ENCODE data around the gene TMEM217. TPM values are rescaled to one million over a fixed set of nuclear protein-coding genes. Genes with fewer than 3 reads are reported as not detected.

TMEM217 gene
- total and polyA plus RNA-seq, 7 donors, result 0.55 to 5.3 (median 0.80) TPM; not detected in 1

GRCh38 chr6:37238381-37238780 is 19.6 kb downstream of the TMEM217 start:
- peaks cover 0 to 40% (median 24%) of the 10 kb centered on the region in 4 donors for H3K4me1 ChIP-seq
- TF ChIP-seq CTCF (IDR thresholded peaks at IDR 0.05) (no peak), EP300 (IDR thresholded peaks at IDR 0.05) (no peak), POLR2AphosphoS5 (IDR thresholded peaks at IDR 0.05) (no peak), POLR2A (IDR thresholded peaks at IDR 0.05) (no peak)
- no peaks in the 10 kb centered on the region for H3K27me3 ChIP-seq
- 78 to 80% methylated on average over 1 of the region's 1 CpG for WGBS, 2 donors
- intact Hi-C loops (cut with DNase I), result no loop called here
- H3K9me3 ChIP-seq, result no peaks in the 10 kb centered on the region
- peak overlapping the region in 1 of 4 donors; percentile 81 for H3K27ac ChIP-seq
- DNase-seq, result no peak
- no peaks in the 10 kb centered on the region for H3K36me3 ChIP-seq
- H3K4me3 ChIP-seq, result no peak overlapping the region

- DNase-seq, result no peak
- no peaks in the 10 kb centered on the region for H3K27me3 ChIP-seq
- intact Hi-C loops (cut with DNase I), result no loop called here
- no peak for TF ChIP-seq POLR2AphosphoS5 (IDR thresholded peaks at IDR 0.05)
- no peak for TF ChIP-seq POLR2A (IDR thresholded peaks at IDR 0.05)
- no peak for TF ChIP-seq CTCF (IDR thresholded peaks at IDR 0.05)
- TF ChIP-seq EP300 (IDR thresholded peaks at IDR 0.05), result no peak
- H3K9me3 ChIP-seq, result no peaks in the 10 kb centered on the region
- H3K4me1 ChIP-seq, result peaks cover 0 to 34% (median 21%) of the 10 kb centered on the region in 4 donors
- H3K36me3 ChIP-seq, result no peaks in the 10 kb centered on the region
- no peak overlapping the region for H3K4me3 ChIP-seq
- no peak overlapping the region for H3K27ac ChIP-seq
These were observed 20.2 kb downstream of the TMEM217 start for GRCh38 chr6:37237789-37238188.

- WGBS, 2 donors, result 90 to 92% methylated on average over 2 of the region's 2 CpGs
- no peaks in the 10 kb centered on the region for H3K36me3 ChIP-seq
- no peak overlapping the region for H3K4me3 ChIP-seq
- no peak for DNase-seq
- no peak overlapping the region for H3K27ac ChIP-seq
- TF ChIP-seq POLR2A (IDR thresholded peaks at IDR 0.05) (no peak), EP300 (IDR thresholded peaks at IDR 0.05) (no peak), CTCF (IDR thresholded peaks at IDR 0.05) (no peak), POLR2AphosphoS5 (IDR thresholded peaks at IDR 0.05) (no peak)
- H3K27me3 ChIP-seq, result no peaks in the 10 kb centered on the region
- intact Hi-C loops (cut with DNase I), result no loop called here
- no peaks in the 10 kb centered on the region for H3K9me3 ChIP-seq
- peaks cover 0 to 25% (median 15%) of the 10 kb centered on the region in 4 donors for H3K4me1 ChIP-seq
These were observed 21.0 kb downstream of the TMEM217 start for GRCh38 chr6:37236921-37237320.

- DNase-seq, result no peak
- H3K9me3 ChIP-seq, result no peaks in the 10 kb centered on the region
- 83 to 92% methylated on average over 7 of the region's 7 CpGs for WGBS, 2 donors
- H3K36me3 ChIP-seq, result no peaks in the 10 kb centered on the region
- no peak for TF ChIP-seq POLR2AphosphoS5 (IDR thresholded peaks at IDR 0.05)
- no peak for TF ChIP-seq CTCF (IDR thresholded peaks at IDR 0.05)
- TF ChIP-seq EP300 (IDR thresholded peaks at IDR 0.05), result no peak
- no peak overlapping the region for H3K4me3 ChIP-seq
- no peak overlapping the region for H3K27ac ChIP-seq
- H3K27me3 ChIP-seq, result no peaks in the 10 kb centered on the region
- intact Hi-C loops (cut with DNase I), result no loop called here
- H3K4me1 ChIP-seq, result peaks cover 0 to 4% (median 0%) of the 10 kb centered on the region in 4 donors
These were observed 24.4 kb downstream of the TMEM217 start for GRCh38 chr6:37233541-37233940.

- Histone ChIP-seq H3K27me3 (no peaks in the 10 kb centered on the region), H3K4me3 (no peak overlapping the region), H3K27ac (no peak overlapping the region), H3K36me3 (no peaks in the 10 kb centered on the region), H3K9me3 (no peaks in the 10 kb centered on the region), H3K4me1 (no peaks in the 10 kb centered on the region)
- WGBS, 2 donors, result 87% methylated on average over 5 of the region's 5 CpGs
- intact Hi-C loops (cut with DNase I), result no loop called here
- no peak for TF ChIP-seq CTCF (IDR thresholded peaks at IDR 0.05)
- no peak for TF ChIP-seq EP300 (IDR thresholded peaks at IDR 0.05)
- no peak for TF ChIP-seq POLR2A (IDR thresholded peaks at IDR 0.05)
- TF ChIP-seq POLR2AphosphoS5 (IDR thresholded peaks at IDR 0.05), result no peak
- DNase-seq, result no peak
These were observed 25.4 kb downstream of the TMEM217 start for GRCh38 chr6:37232430-37233017.
